Dermis microvascular lymphatic vessel endothelial cell (primary cell): ENCODE results near the gene TMEM203. TPM values are rescaled to one million over a fixed set of nuclear protein-coding genes. Genes with fewer than 3 reads are reported as not detected.

Experiments used
- DNase-seq, 2 donors: peaks; one replicate each; pipeline versions ENCODE4 v3.0.0 to v3.0.0-alpha.2; 2010; ENCODE audit warnings: low read depth in 2 of 2
- total RNA-seq: library from RNA; depleted of rRNA; stranded (reverse); fragments of >200 nt; gene quantifications from 2 replicates; pipeline ENCODE4 v1.2.1, GENCODE V29; 2014

Gene TMEM203
- total RNA-seq, 1 donor from 2014 or later, result 19.8 TPM

GRCh38 chr9:137230705-137231371 lies 25.4 kb upstream of the TMEM203 start, which contains the start of gene SLC34A3:
Gene SLC34A3, plus strand, starts transcription at chr9:137230901. Its CDS starts 802 bp downstream, at chr9:137231703.
- no peak for DNase-seq

- DNase-seq, result no peak
Measured at GRCh38 chr9:137229903-137230704, 24.7 kb upstream of the TMEM203 start.

- DNase-seq, result no peak
Measured at GRCh38 chr9:137228968-137229896, 23.8 kb upstream of the TMEM203 start.

DNA sequence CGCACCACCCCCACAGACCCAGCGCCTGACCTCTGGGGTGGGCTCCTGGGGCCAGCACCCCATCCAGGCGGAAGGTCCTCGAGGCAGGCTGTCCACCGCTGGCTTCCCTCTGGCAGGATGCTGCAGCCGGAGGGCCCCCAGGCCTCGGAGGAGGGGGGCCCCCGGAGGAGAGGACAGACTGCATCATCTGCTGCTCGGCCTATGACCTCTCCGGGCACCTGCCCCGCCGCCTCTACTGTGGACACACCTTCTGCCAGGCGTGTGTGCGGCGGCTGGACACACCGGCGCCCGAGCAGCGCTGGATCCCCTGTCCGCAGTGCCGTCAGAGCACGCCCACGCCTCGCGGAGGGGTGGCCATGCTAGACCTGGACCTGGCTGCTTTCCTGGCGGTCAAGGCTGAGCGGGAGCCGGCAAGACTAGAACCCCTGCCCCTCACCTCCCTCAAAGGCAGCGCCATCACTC lies 23.1 kb upstream of the TMEM203 start:
- no peak for DNase-seq

GRCh38 chr9:137227853-137228505 lies 22.5 kb upstream of the TMEM203 start:
- DNase-seq, result no peak

- peak; percentile 47 to 78 for DNase-seq
Measured at GRCh38 chr9:137227054-137227852, 21.8 kb upstream of the TMEM203 start, which contains the start of gene RNF224. Gene RNF224, plus strand, starts transcription at chr9:137227502. Its CDS starts 834 bp downstream, at chr9:137228336.

DNA sequence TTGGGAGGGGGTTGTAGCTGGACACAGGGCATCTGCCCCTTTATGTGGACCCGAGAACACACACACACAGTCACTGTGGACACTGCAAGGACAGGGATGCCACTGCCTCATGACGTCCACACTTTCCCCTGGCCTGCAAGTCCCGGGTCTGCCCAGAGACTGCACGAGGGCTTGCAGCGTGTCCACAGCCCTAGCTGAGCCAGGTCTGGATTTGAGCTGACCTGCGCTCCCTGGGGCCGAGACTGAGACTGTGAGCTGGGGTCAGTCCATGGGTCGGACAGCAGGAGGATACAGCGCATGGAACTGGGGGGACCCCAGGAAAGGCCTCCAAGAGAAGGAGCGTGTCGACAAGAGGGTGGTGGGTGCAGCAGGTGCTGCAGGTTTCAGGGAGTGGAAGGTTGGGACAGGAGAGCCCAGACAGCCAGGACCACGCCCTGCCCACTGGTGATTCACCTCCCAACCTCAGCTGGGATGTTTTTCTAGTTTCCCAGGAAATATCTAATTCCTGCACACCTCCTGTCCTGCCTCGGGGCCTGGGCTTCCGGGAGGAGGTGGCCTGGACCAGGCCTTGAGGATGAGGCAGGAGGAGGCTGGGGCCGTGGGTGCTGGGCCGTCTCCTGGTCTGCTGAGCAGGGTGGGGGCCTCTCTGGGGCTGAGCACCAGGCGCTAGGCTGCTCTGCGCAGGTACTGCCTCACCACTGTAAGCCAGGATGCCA lies 21.0 kb upstream of the TMEM203 start:
- no peak for DNase-seq

DNA sequence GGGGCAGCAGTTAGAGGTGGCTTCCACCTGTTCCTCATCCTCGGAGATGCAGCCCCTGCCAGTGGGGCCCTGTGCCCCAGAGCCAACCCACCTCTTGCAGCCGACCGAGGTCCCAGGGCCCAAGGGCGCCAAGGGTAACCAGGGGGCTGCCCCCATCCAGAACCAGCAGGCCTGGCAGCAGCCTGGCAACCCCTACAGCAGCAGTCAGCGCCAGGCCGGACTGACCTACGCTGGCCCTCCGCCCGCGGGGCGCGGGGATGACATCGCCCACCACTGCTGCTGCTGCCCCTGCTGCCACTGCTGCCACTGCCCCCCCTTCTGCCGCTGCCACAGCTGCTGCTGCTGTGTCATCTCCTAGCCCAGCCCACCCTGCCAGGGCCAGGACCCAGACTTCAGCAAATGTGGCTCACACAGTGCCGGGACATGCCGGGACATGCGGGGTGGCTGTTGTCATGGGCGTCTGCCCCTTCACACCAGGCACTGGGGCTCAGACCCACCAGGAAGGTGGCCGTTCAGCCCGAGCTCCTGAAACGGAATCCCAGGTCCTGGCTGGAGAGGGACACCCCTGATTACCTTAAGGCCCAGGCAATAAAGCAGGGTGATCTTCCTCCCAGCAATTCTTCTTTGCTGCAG lies 20.4 kb upstream of the TMEM203 start:
- DNase-seq, result no peak

GRCh38 chr9:137224830-137225694 lies 19.6 kb upstream of the TMEM203 start, which contains the start of gene CYSRT1:
Gene CYSRT1, plus strand, starts transcription at chr9:137225174. Its CDS starts 448 bp downstream, at chr9:137225622.
- no peak for DNase-seq

- peak; percentile 97 to 98 for DNase-seq
Measured at GRCh38 chr9:137223078-137223970, 17.9 kb upstream of the TMEM203 start.

DNA sequence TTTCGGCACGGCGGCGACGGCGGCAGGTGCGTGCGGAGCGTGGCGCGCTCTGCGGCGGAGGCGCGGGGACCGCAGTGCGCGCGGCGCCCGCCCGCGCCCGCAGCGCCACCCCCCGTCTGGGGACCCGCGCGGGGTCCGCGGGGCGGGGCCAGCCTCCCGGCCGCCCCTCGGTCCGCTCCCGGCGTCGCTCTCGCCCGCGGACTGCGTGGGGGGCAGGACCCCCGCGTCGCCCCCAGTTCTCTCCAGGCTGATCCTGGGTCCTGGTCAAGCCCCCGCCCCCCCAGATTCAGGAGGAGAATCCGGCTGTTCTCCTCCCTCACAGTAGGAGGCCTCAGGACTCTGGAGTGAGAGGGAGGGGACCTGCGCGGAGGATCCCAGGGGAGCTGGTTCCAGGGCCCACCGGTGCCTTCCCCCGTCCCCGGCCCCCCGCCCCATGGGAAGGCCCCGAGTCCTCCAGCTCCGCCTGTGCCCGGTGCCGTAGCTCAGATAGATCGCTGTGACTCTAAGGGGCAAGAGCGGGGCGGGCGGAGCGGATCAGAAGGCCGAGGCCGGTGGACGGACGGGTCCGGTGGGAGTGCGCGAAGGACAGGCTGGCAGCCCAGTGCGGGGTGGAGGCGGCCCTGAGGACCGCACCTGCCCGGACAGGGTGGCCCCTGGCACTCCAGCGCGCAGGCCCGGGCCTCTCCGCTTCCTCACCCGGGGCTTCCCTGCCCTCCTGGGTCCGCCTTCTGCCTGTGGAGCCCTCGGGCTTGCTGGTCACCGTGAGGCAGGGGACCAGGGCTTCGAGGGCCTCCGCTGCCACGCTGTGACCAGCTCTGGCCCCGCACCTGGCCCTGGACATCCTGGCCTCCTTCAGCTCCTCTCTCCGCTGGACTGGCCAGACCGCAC lies 17.0 kb upstream of the TMEM203 start, which contains the start of gene RNF208:
Gene RNF208 (minus strand): TSS at position 51 of the 888 bp plus-strand sequence. CDS start 1,028 bp downstream, outside the sequence.
- no peak for DNase-seq

GRCh38 chr9:137221506-137222111 lies 16.2 kb upstream of the TMEM203 start:
- no peak for DNase-seq

DNA sequence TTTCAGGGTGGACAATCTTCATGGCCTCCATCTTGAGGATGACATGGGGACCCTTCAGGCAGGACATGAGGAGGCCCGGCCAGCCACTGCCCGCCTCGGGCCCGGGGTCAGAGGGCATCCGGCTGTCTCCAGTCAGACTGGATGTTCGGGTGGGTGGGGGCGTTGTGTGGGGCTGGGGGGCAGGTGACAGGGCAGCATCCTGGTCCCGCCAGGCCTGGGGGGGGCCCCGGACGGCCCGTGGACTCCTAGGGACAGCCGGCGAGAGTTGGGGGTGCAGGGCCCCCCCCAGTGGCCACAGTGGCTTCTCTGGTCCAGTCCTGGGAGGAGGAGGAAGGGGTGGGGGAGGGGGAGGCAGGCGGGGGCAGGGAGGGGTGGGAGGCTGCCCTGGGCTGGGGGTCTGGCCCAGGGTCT lies 15.7 kb upstream of the TMEM203 start:
- no peak for DNase-seq

- no peak for DNase-seq
Measured at GRCh38 chr9:137220317-137221094, 15.1 kb upstream of the TMEM203 start.
